ENCODE results near the gene APOBEC3A. TPM values are rescaled to one million over a fixed set of nuclear protein-coding genes. Genes with fewer than 3 reads are reported as not detected.

APOBEC3A gene
- total and polyA plus RNA-seq, 2 of the 8 experiments (the other 6 are each of a cell fraction or from before 2014, with no cell fraction given) = not detected

- TF ChIP-seq SUZ12 (IDR thresholded peaks at IDR 0.05; ENCODE audit: low read length) (no peak), SIX5 (IDR thresholded peaks at IDR 0.05; ENCODE audit: low read depth, low read length) (no peak)
These were observed 40.1 kb downstream of the APOBEC3A start (continued) for GRCh38 chr22:38997518-38997917.
